T-cell (primary cell): ENCODE data around the gene COL6A3. TPM values are rescaled to one million over a fixed set of nuclear protein-coding genes. Genes with fewer than 3 reads are reported as not detected.

Experiments
- ATAC-seq, 4 experiments: fragments of 200-7000 bp in 3 of 4; fragments of 150-1000 bp in 1 of 4; cut with Tn5 transposase; replicated peaks in 1 of 4; 1 replicate in 3 of 4; 2 replicates in 1 of 4; pipeline ENCODE4 v1.10.0; 2021; ENCODE audit warnings: moderate library complexity in 3 of 4, mild to moderate bottlenecking in 2 of 4, moderate number of reproducible peaks in 1 of 4
- CTCF ChIA-PET, 2 donors: fragments of 300-600 bp; sonication (Branson Sonifier 250); formaldehyde crosslinking; loops; one replicate each; lab custom pipeline; 2022; ENCODE audit warnings: antibody characterized with exemption in 2 of 2; lab: Charles Lee
- POLR2A ChIA-PET, 2 donors: fragments of 300-600 bp; sonication (Branson Sonifier 250); formaldehyde crosslinking; loops; one replicate each; lab custom pipeline; 2022; ENCODE audit warnings: antibody characterized with exemption in 2 of 2; lab: Charles Lee
- DNase-seq, 35 experiments: peaks; one replicate each; pipeline versions ENCODE4 v3.0.0 to v3.0.0-alpha.2; 2013 to 2023
- H3K27ac ChIP-seq: one replicate; pipeline ENCODE4 v1.5.1; 2013; ENCODE audit warnings: low read length
- H3K27me3 ChIP-seq, 2 experiments: replicated peaks in 1 of 2; 1 replicate in 1 of 2; 2 replicates in 1 of 2; pipeline versions ENCODE4 v1.6.1 to v1.7.0; 2013; ENCODE audit warnings: low read length in 1 of 2, mixed read lengths in 1 of 2; ENCODE audit not compliant: control insufficient read depth in 2 of 2, insufficient read depth in 2 of 2; ENCODE audit errors: extremely low read depth in 1 of 2
- H3K36me3 ChIP-seq, 2 donors: 1 replicate in 1 of 2; 2 replicates in 1 of 2; pipeline versions ENCODE4 v1.6.1 to v1.7.0; 2013; ENCODE audit warnings: low read length in 1 of 2; ENCODE audit not compliant: control insufficient read depth in 2 of 2, insufficient read depth in 1 of 2; ENCODE audit errors: extremely low read depth in 1 of 2
- H3K4me1 ChIP-seq, 2 experiments: 1 replicate in 1 of 2; 2 replicates in 1 of 2; pipeline versions ENCODE4 v1.6.1 to v1.7.0; 2013; ENCODE audit warnings: low read length in 2 of 2, mixed read lengths in 1 of 2; ENCODE audit not compliant: insufficient read depth in 2 of 2, control insufficient read depth in 1 of 2; ENCODE audit errors: extremely low read depth in 1 of 2
- H3K4me3 ChIP-seq, 2 donors: 1 replicate in 1 of 2; 2 replicates in 1 of 2; pipeline versions ENCODE4 v1.5.1 to v1.7.0; 2013; ENCODE audit warnings: mild to moderate bottlenecking in 2 of 2, low read length in 1 of 2, moderate library complexity in 1 of 2; ENCODE audit not compliant: control insufficient read depth in 1 of 2; ENCODE audit errors: extremely low read depth in 1 of 2
- H3K9me3 ChIP-seq: 2 replicates; pipeline ENCODE4 v1.7.0; 2013
- H3K27ac Mint-ChIP-seq, 2 donors: one replicate each; pipeline ENCODE4 v1.8.0; 2020 to 2021; ENCODE audit warnings: mild to moderate bottlenecking in 2 of 2, mixed read lengths in 2 of 2
- H3K27me3 Mint-ChIP-seq, 2 donors: one replicate each; pipeline ENCODE4 v1.8.0; 2021 to 2022; ENCODE audit warnings: mixed read lengths in 2 of 2
- H3K36me3 Mint-ChIP-seq: one replicate; pipeline ENCODE4 v1.8.0; 2021; ENCODE audit warnings: mixed read lengths
- H3K4me1 Mint-ChIP-seq, 3 donors: one replicate each; pipeline ENCODE4 v1.8.0; 2020 to 2022; ENCODE audit warnings: mixed read lengths in 3 of 3, mild to moderate bottlenecking in 1 of 3
- H3K4me3 Mint-ChIP-seq, 3 donors: one replicate each; pipeline ENCODE4 v1.8.0; 2020 to 2022; ENCODE audit warnings: mild to moderate bottlenecking in 3 of 3, mixed read lengths in 3 of 3, moderate library complexity in 3 of 3
- H3K9me3 Mint-ChIP-seq, 3 donors: one replicate each; pipeline ENCODE4 v1.8.0; 2020 to 2022; ENCODE audit warnings: mixed read lengths in 3 of 3
- WGBS: methylation state at CpG from one replicate; pipeline ENCODE4 v1.1.5; 2013; ENCODE audit warnings: missing lambda C conversion rate; ENCODE audit not compliant: insufficient coverage; 5-methylcytosine and 5-hydroxymethylcytosine counted together
- total RNA-seq, 35 experiments: library from RNA in 6 of 35; stranded (reverse) in 6 of 35; fragments of 120-200 nt in 1 of 35; gene quantifications; one replicate each; pipeline versions ENCODE4 v1.2.1 to v1.2.4 and lab custom pipeline; 2013 to 2026

COL6A3 gene
- total RNA-seq, 5 donors from 2014 or later (not counting 1 experiment from before 2014, with no cell fraction given) = 1.5 to 2.9 (median 2.5) TPM

GRCh38 chr2:237330541-237330940 is 83.4 kb downstream of the COL6A3 start:
- Mint-ChIP-seq H3K27me3 (no peaks in the 10 kb centered on the region), H3K4me1 (no peaks in the 10 kb centered on the region), H3K36me3 (peaks cover 5% of the 10 kb centered on the region), H3K9me3 (no peaks in the 10 kb centered on the region), H3K27ac (no peak overlapping the region), H3K4me3 (no peak overlapping the region)
- no peak overlapping the region for H3K4me3 ChIP-seq
- DNase-seq (no peak), ATAC-seq (no peak)
- 65% methylated on average over 4 of the region's 4 CpGs for WGBS
- H3K27me3 ChIP-seq = no peaks in the 10 kb centered on the region
- CTCF ChIA-PET = no interaction called here
- H3K4me1 ChIP-seq = no peaks in the 10 kb centered on the region
- no peaks in the 10 kb centered on the region for H3K36me3 ChIP-seq
- POLR2A ChIA-PET = no interaction called here
- no peak overlapping the region for H3K27ac ChIP-seq
- H3K9me3 ChIP-seq = no peaks in the 10 kb centered on the region

DNA sequence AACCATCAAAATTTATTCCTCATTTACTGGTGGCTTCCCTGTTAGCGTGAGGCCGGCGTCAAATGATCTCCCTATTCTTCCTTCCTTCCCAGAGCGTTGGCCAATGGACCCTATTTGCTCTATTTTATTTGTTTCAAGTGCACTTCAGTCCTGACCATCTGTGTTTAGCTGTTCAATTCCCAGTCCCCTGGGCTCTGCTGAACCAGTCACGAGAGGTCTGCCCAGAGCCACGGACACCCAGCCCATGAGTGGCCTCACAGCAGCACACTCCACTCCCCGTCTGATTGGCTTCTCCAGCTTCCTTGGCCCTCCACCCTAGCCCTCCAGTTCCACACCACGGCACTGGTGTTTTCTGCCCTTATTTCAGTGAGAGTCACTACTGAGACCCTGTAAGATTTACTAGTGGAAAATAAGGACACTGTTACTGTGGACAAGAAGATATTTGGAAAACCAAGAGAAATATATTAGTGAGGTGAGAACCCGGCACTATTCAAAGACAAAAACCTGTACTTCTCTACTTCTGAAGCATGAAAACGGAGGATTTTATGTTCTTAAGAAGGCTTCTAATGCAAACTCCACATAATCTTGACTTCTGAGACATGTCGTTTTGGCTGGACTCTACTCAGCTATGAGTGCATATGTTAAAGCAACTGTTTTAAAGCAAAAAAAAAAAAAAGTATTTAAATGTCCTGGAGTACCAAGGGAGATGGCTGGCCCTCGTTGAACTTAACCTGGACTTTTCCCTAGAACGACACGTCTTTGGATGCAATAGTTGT is 86.6 kb downstream of the COL6A3 start:
- Mint-ChIP-seq H3K4me3 (no peak overlapping the region), H3K36me3 (peaks cover 3% of the 10 kb centered on the region), H3K9me3 (no peaks in the 10 kb centered on the region), H3K27me3 (no peaks in the 10 kb centered on the region), H3K27ac (no peak overlapping the region), H3K4me1 (no peaks in the 10 kb centered on the region)
- ATAC-seq (no peak), DNase-seq (no peak)
- no peaks in the 10 kb centered on the region for H3K4me1 ChIP-seq
- H3K27me3 ChIP-seq = no peaks in the 10 kb centered on the region
- no peak overlapping the region for H3K4me3 ChIP-seq
- CTCF ChIA-PET = no interaction called here
- H3K27ac ChIP-seq = no peak overlapping the region
- H3K36me3 ChIP-seq = no peaks in the 10 kb centered on the region
- no peaks in the 10 kb centered on the region for H3K9me3 ChIP-seq
- 92% methylated on average over 6 of the region's 14 CpGs for WGBS
- POLR2A ChIA-PET = no interaction called here

- Histone ChIP-seq H3K27me3 (no peaks in the 10 kb centered on the region), H3K36me3 (no peaks in the 10 kb centered on the region), H3K4me1 (no peaks in the 10 kb centered on the region), H3K27ac (no peak overlapping the region), H3K4me3 (no peak overlapping the region), H3K9me3 (no peaks in the 10 kb centered on the region)
- Mint-ChIP-seq H3K36me3 (peaks cover 3% of the 10 kb centered on the region), H3K27me3 (no peaks in the 10 kb centered on the region), H3K9me3 (no peaks in the 10 kb centered on the region), H3K27ac (no peak overlapping the region), H3K4me3 (no peak overlapping the region), H3K4me1 (no peaks in the 10 kb centered on the region)
- ChIA-PET CTCF (no interaction called here), POLR2A (no interaction called here)
- ATAC-seq = no peak
- no peak for DNase-seq
- WGBS = 89% methylated on average over 9 of the region's 12 CpGs
Observed at GRCh38 chr2:237326266-237327171, 87.4 kb downstream of the COL6A3 start.

GRCh38 chr2:237324837-237325236 is 89.1 kb downstream of the COL6A3 start:
- Mint-ChIP-seq H3K9me3 (no peaks in the 10 kb centered on the region), H3K36me3 (peaks cover 3% of the 10 kb centered on the region), H3K4me1 (no peaks in the 10 kb centered on the region), H3K4me3 (no peak overlapping the region), H3K27ac (no peak overlapping the region), H3K27me3 (peaks cover 0 to 5% of the 10 kb centered on the region in 2 donors)
- DNase-seq = no peak
- no peak for ATAC-seq
- Histone ChIP-seq H3K27ac (no peak overlapping the region), H3K36me3 (no peaks in the 10 kb centered on the region), H3K4me1 (no peaks in the 10 kb centered on the region), H3K27me3 (no peaks in the 10 kb centered on the region), H3K4me3 (no peak overlapping the region), H3K9me3 (no peaks in the 10 kb centered on the region)
- CTCF ChIA-PET = no interaction called here
- POLR2A ChIA-PET = no interaction called here
- WGBS = 91% methylated on average over 3 of the region's 5 CpGs

DNA sequence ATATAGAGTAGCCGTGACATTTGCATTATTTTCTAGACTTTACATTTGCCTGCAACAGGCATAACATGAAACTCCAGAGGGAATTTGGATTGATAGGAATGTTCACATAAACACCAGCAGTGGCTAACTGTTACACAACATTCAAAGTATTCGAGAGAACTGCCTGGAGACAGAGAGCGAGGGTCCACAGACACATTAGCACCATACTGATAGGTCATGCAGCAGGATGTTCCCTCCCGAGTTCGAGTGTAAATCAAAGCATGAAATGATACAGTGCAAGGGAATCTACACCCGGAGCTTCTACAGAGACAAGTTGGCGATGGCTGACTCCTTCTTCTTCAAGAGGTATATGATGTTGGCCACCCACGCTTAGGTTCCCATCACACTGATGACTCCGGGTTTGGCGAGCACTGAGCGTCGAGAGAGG is 89.5 kb downstream of the COL6A3 start:
- DNase-seq (no peak), ATAC-seq (no peak)
- POLR2A ChIA-PET = interaction anchor here in 1 of 2 donors (0.7 kb wide), 1 partner anchor 10 kb away, joined by 5 read pairs; no protein-coding TSS in a partner anchor
- Histone ChIP-seq H3K27ac (no peak overlapping the region), H3K4me3 (no peak overlapping the region), H3K4me1 (no peaks in the 10 kb centered on the region), H3K36me3 (no peaks in the 10 kb centered on the region), H3K9me3 (no peaks in the 10 kb centered on the region), H3K27me3 (peaks cover 0 to 1% of the 10 kb centered on the region in 2 experiments)
- no peaks in the 10 kb centered on the region for H3K4me1 Mint-ChIP-seq
- H3K27ac Mint-ChIP-seq = no peak overlapping the region
- 89% methylated on average over 7 of the region's 12 CpGs for WGBS
- H3K9me3 Mint-ChIP-seq = no peaks in the 10 kb centered on the region
- peaks cover 3 to 5% of the 10 kb centered on the region in 2 donors for H3K27me3 Mint-ChIP-seq
- peaks cover 3% of the 10 kb centered on the region for H3K36me3 Mint-ChIP-seq
- CTCF ChIA-PET = no interaction called here
- H3K4me3 Mint-ChIP-seq = no peak overlapping the region

DNA sequence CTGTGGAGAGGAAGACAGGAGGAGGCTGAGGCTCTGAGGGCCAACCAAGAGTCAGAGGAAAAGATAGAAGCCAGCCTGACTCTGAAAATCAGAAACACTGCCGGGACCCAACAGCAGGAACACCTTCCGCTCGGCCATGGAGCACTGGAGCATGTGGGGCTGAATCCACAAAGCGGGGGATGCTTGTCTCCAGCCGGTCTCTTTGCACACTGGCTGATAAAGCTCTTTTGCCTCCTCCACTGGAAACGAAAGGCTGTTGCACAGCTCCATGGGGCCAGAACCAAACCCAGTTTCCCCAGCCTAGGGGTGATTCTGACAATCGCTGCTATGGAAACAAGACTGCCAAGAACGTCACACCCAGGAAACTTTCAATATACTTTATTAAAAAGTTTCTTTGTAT is 90.3 kb downstream of the COL6A3 start:
- Histone ChIP-seq H3K27me3 (peaks cover 0 to 4% of the 10 kb centered on the region in 2 experiments), H3K27ac (no peak overlapping the region), H3K9me3 (no peaks in the 10 kb centered on the region), H3K4me1 (no peaks in the 10 kb centered on the region), H3K36me3 (no peaks in the 10 kb centered on the region), H3K4me3 (no peak overlapping the region)
- POLR2A ChIA-PET = interaction anchor here in 1 of 2 donors (0.7 kb wide), 1 partner anchor 9 kb away, joined by 5 read pairs; no protein-coding TSS in a partner anchor
- Mint-ChIP-seq H3K27ac (no peak overlapping the region), H3K36me3 (peaks cover 3% of the 10 kb centered on the region), H3K4me3 (no peak overlapping the region), H3K9me3 (no peaks in the 10 kb centered on the region), H3K27me3 (peaks cover 8% of the 10 kb centered on the region in 2 donors), H3K4me1 (no peaks in the 10 kb centered on the region)
- WGBS = 94% methylated on average over 5 of the region's 8 CpGs
- no peak for DNase-seq
- no peak for ATAC-seq
- CTCF ChIA-PET = no interaction called here
